Right cardiac atrium (tissue), 5 donors: ENCODE measurements around the gene PADI1. TPM values are rescaled to one million over a fixed set of nuclear protein-coding genes. Genes with fewer than 3 reads are reported as not detected.

Experiments used
- ATAC-seq, 2 donors: fragments of 200-7000 bp; cut with Tn5 transposase; one replicate each; pipeline versions ENCODE4 v1.8.0 to v1.9.1; 2020; ENCODE audit warnings: moderate library complexity in 2 of 2, mild to moderate bottlenecking in 1 of 2
- DNase-seq, 3 donors: peaks; one replicate each; pipeline ENCODE4 v3.0.0-alpha.2; 2020
- H3K27ac ChIP-seq: one replicate; pipeline ENCODE4 v1.5.1; 2013; ENCODE audit warnings: mild to moderate bottlenecking, low read length, control low read depth, moderate library complexity
- H3K27me3 ChIP-seq: one replicate; pipeline ENCODE4 v1.6.1; 2013; ENCODE audit not compliant: control insufficient read depth, insufficient read depth
- H3K4me1 ChIP-seq: one replicate; pipeline ENCODE4 v1.6.1; 2013; ENCODE audit warnings: low read length; ENCODE audit not compliant: control insufficient read depth, insufficient read depth
- H3K4me3 ChIP-seq: one replicate; pipeline ENCODE4 v1.5.1; 2013; ENCODE audit warnings: low read length, control low read depth
- H3K9me3 ChIP-seq: one replicate; pipeline ENCODE4 v1.6.1; 2013; ENCODE audit warnings: low read length; ENCODE audit not compliant: control insufficient read depth
- WGBS: extraction: QIAGEN DNeasy Blood & Tissue Kit; methylation state at CpG from one replicate; pipeline ENCODE4 v1.1.7; 2013; 5-methylcytosine and 5-hydroxymethylcytosine counted together
- intact Hi-C, 4 donors: fragments of 100-400 bp; cut with DNase I; formaldehyde crosslinking; loops; one replicate each; pipeline versions ENCODE4 v1.11.0 to v1.14.0; 2022 to 2023
- polyA plus RNA-seq: library from polyadenylated mRNA; stranded (reverse); fragments of 200-250 nt; gene quantifications from one replicate; pipeline ENCODE4 v1.2.3, GENCODE V29; 2013
- total RNA-seq, 4 donors: library from RNA; stranded (reverse); fragmentation: NEBNext Ultra II Directional; extraction: Animal tissue kit (Norgen Biotek cat#: 25700); gene quantifications; one replicate each; pipeline ENCODE4 v1.2.1, GENCODE V29; 2021
- donor health status: healthy with polysubstance abuse.
- donor health status: DM: no; HTN: yes; CAD: no.
- donor health status: DM: no; HTN: no; CAD: no.
- donor health status: DM: no; HTN: yes; CAD: no; lungs with severe emphysema.
- donor health status: DM: yes; HTN: yes; CAD: no.

PADI1 gene
- total and polyA plus RNA-seq, 5 donors: not detected

GRCh38 chr1:17248781-17249180 lies 43.9 kb downstream of the PADI1 start, which contains the start of gene PADI3:
PADI3 (plus strand) TSS chr1:17249098; CDS start chr1:17249138, 40 bp downstream.
- no peak within 1 kb of the TSS for H3K27ac ChIP-seq
- H3K4me3 ChIP-seq: no peak within 1 kb of the TSS
- no peaks in the 10 kb centered on the region for H3K4me1 ChIP-seq
- DNase-seq (no peak), ATAC-seq (no peak)
- WGBS: 73% methylated on average over 9 of the region's 9 CpGs
- H3K9me3 ChIP-seq: no peaks in the 10 kb centered on the region
- no peaks in the 10 kb centered on the region for H3K27me3 ChIP-seq
- intact Hi-C loops: no loop called here

GRCh38 chr1:17250601-17251000 lies 45.7 kb downstream of the PADI1 start:
- WGBS: 54% methylated on average over 7 of the region's 7 CpGs
- no peaks in the 10 kb centered on the region for H3K9me3 ChIP-seq
- ATAC-seq (peak in 1 of 2 donors; percentile 30), DNase-seq (no peak)
- no peak overlapping the region for H3K27ac ChIP-seq
- H3K4me1 ChIP-seq: no peaks in the 10 kb centered on the region
- no peak overlapping the region for H3K4me3 ChIP-seq
- intact Hi-C loops: no loop called here
- H3K27me3 ChIP-seq: no peaks in the 10 kb centered on the region

DNA sequence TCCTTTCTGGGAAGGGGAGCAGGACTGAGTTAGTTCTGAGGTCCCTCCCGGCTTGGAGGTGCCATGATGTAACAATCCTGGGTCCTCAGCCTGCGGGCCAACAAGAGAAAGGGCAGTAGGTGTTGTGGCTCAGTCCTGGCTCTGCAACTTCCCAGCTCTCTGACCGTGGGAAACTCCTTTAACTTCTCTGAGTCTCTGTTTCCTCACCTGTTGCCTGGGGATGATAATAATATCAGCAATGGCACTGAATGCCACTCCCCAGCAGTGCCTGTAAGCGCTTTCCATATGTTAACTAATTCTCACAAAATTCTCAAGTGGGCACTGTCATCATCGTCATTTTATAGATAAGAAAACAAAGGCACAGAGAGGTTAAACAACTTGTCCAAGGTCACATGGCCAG lies 46.3 kb downstream of the PADI1 start:
- Histone ChIP-seq H3K4me1 (no peaks in the 10 kb centered on the region), H3K27me3 (no peaks in the 10 kb centered on the region), H3K27ac (no peak overlapping the region), H3K9me3 (no peaks in the 10 kb centered on the region), H3K4me3 (no peak overlapping the region)
- DNase-seq (no peak), ATAC-seq (no peak)
- intact Hi-C loops: no loop called here
- WGBS: 49% methylated on average over 5 of the region's 5 CpGs

DNA sequence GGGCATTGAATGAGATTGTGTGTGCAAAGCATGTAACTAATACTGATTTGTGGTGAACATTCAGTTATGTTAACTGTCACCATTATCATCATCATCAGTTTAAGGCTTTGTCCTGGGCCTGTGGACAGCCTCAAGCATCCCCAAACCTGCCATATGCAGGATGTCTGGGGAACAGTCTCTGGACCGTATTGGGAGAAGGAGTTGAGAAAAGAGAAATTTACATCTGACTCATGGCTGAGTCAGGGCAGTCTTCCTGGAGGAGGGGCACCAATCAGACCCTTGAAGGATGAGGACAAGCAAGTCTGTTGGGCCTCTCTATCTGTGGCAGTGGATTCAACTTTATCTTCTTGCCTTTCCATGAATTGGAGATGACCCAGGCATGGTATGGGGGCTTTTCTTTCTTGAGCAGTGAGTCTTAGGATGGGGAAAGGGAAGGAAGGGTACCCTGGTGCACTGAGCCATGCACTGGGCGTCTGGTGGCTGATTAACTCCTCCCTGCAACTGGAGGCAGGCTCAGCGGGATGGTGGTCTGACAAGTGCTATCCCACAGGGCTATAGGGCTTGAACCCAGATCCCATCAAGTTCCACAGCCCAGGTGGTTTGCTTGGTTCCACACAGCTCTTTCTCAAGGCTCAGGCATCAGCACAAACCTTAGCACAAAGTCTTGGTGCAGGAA lies 46.9 kb downstream of the PADI1 start:
- intact Hi-C loops: no loop called here
- no peaks in the 10 kb centered on the region for H3K27me3 ChIP-seq
- no peaks in the 10 kb centered on the region for H3K4me1 ChIP-seq
- no peaks in the 10 kb centered on the region for H3K9me3 ChIP-seq
- H3K27ac ChIP-seq: no peak overlapping the region
- H3K4me3 ChIP-seq: no peak overlapping the region
- WGBS: 47% methylated on average over 3 of the region's 3 CpGs
- ATAC-seq (no peak), DNase-seq (no peak)

DNA sequence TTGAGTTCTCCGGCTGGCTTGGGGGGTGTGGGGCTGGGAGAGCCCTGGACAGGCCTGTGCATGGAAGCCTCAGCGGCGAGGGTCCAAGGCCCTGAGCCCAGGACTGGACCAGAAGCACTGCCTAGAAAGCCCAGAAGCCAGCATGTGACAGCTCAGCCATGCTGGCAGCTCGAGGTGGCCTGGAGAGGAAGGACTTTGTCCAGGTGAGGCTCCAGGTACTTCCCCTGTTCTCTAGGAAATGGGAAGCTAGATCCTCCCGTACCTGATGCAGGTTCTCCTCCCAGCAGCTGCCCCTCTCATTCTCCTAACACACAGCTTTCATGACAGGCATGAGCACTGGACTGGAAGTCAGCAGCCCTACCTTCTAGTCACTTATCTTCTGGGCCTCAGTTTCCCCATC lies 50.4 kb downstream of the PADI1 start:
- WGBS: 51% methylated on average over 5 of the region's 5 CpGs
- DNase-seq (no peak), ATAC-seq (no peak)
- Histone ChIP-seq H3K4me1 (no peaks in the 10 kb centered on the region), H3K9me3 (no peaks in the 10 kb centered on the region), H3K4me3 (no peak overlapping the region), H3K27ac (no peak overlapping the region), H3K27me3 (no peaks in the 10 kb centered on the region)
- intact Hi-C loops: no loop called here

DNA sequence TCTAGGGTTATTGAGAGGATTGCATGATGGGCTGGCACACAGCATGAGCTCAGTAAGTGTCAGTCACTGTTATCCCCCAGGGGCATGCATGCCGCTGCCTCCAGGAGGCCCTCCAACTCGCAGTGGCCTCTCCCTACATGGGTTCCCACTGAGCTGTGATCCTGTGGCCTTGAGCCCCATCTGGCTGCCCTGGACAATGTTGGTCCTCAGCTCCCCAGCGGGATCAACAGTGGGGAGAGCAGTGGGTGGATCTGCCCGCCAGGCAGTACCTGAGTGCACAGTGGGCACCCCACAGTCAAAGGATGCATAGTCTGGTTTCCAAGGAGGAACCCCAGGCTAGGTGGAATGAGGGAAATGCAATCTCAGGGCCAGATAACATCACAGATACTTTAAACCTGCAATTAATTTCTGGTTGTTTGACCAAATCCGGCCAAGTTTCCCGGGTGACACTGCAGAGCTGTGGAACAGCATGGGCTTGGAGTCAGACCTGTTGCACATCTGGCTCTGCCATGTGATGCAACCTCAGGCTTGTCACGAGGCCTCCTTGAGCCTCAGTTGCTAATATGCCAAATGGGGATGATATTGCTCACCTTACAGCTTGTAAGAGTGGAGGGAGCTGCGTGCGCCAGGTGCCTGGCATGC lies 53.3 kb downstream of the PADI1 start:
- no peaks in the 10 kb centered on the region for H3K9me3 ChIP-seq
- no peaks in the 10 kb centered on the region for H3K27me3 ChIP-seq
- no peak for ATAC-seq
- no peak for DNase-seq
- WGBS: 78% methylated on average over 9 of the region's 9 CpGs
- intact Hi-C loops: no loop called here
- H3K4me1 ChIP-seq: no peaks in the 10 kb centered on the region
- H3K27ac ChIP-seq: no peak overlapping the region
- no peak overlapping the region for H3K4me3 ChIP-seq

- 79% methylated on average over 6 of the region's 6 CpGs for WGBS
- ATAC-seq (no peak), DNase-seq (no peak)
- Histone ChIP-seq H3K9me3 (no peaks in the 10 kb centered on the region), H3K4me1 (no peaks in the 10 kb centered on the region), H3K27me3 (no peaks in the 10 kb centered on the region), H3K4me3 (no peak overlapping the region), H3K27ac (no peak overlapping the region)
- intact Hi-C loops: no loop called here
Observed at GRCh38 chr1:17258758-17259130, 53.8 kb downstream of the PADI1 start.

GRCh38 chr1:17259233-17259873 lies 54.4 kb downstream of the PADI1 start:
- Histone ChIP-seq H3K4me3 (no peak overlapping the region), H3K9me3 (no peaks in the 10 kb centered on the region), H3K4me1 (no peaks in the 10 kb centered on the region), H3K27ac (no peak overlapping the region), H3K27me3 (no peaks in the 10 kb centered on the region)
- intact Hi-C loops: no loop called here
- no peak for ATAC-seq
- DNase-seq: no peak
- 74% methylated on average over 24 of the region's 24 CpGs for WGBS

- WGBS: 83% methylated on average over 7 of the region's 7 CpGs
- DNase-seq: no peak
- ATAC-seq: no peak
- Histone ChIP-seq H3K4me3 (no peak overlapping the region), H3K9me3 (no peaks in the 10 kb centered on the region), H3K4me1 (no peaks in the 10 kb centered on the region), H3K27me3 (no peaks in the 10 kb centered on the region), H3K27ac (no peak overlapping the region)
- intact Hi-C loops: no loop called here
Observed at GRCh38 chr1:17260264-17260663, 55.3 kb downstream of the PADI1 start.

GRCh38 chr1:17260738-17261137 lies 55.8 kb downstream of the PADI1 start:
- DNase-seq: no peak
- ATAC-seq: no peak
- no peak overlapping the region for H3K27ac ChIP-seq
- H3K27me3 ChIP-seq: no peaks in the 10 kb centered on the region
- no peaks in the 10 kb centered on the region for H3K9me3 ChIP-seq
- WGBS: 72% methylated on average over 5 of the region's 5 CpGs
- H3K4me3 ChIP-seq: no peak overlapping the region
- H3K4me1 ChIP-seq: no peaks in the 10 kb centered on the region
- intact Hi-C loops: no loop called here

GRCh38 chr1:17263936-17264335 lies 59.0 kb downstream of the PADI1 start:
- ATAC-seq: no peak
- Histone ChIP-seq H3K27me3 (no peaks in the 10 kb centered on the region), H3K4me1 (no peaks in the 10 kb centered on the region), H3K9me3 (no peaks in the 10 kb centered on the region), H3K4me3 (no peak overlapping the region), H3K27ac (no peak overlapping the region)
- DNase-seq: no peak
- intact Hi-C loops: no loop called here
